GM18508 (cell line): Measurements from ENCODE around the gene MAD1L1.

ENCODE experiments used
- ATAC-seq: cut with Tn5 transposase; IDR thresholded peaks from one replicate; pipeline ENCODE4 v1.9.1; 2021; ENCODE audit warnings: moderate number of reproducible peaks; ENCODE audit not compliant: insufficient read depth, unreplicated experiment

The MAD1L1 gene

DNA sequence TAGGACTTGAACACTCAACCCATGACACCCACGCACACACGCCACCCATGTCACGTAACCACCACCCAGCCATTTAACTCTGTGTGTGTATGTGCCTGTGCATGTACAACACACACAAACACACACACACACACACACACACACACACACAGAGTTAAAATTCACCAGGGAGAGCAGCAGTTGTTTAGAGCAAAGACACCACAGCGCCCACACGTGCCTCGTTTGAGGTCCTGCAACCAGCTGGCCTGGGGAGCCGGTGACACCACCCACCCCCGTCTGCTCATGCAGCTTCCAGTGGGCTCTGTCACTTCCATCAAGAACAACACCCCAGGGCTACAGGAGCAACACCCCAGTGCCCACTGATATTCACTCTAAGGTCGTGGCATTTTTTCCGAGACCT is 465.2 kb downstream of the MAD1L1 start:
- ATAC-seq = no peak
